IPS-NIHi11 (cell line): ENCODE data around the gene FHIT.

Experiments
- DNase-seq: peaks from one replicate; pipeline ENCODE4 v3.0.0; 2012; ENCODE audit warnings: mixed read lengths, low spot score

The FHIT gene

DNA sequence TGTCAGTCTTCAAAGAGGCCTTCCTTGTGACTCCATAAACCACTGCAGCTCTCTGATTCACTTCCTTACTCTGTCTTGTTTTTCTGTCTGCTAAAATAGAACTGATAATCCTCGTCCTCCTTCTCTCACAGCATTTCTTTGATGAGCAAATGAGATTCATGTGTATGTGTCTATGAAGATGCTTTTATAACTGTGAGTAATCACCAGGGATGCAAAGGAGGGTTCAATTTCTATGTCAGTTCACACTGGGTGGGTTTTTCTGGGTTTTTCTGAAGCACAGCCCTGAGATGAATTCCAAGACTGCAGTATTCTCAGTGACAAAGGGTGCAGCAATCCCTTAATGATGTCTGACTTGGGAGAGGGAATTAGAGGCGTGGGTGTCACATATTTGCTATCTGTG lies 1454.8 kb downstream of the FHIT start:
- DNase-seq = no peak

DNA sequence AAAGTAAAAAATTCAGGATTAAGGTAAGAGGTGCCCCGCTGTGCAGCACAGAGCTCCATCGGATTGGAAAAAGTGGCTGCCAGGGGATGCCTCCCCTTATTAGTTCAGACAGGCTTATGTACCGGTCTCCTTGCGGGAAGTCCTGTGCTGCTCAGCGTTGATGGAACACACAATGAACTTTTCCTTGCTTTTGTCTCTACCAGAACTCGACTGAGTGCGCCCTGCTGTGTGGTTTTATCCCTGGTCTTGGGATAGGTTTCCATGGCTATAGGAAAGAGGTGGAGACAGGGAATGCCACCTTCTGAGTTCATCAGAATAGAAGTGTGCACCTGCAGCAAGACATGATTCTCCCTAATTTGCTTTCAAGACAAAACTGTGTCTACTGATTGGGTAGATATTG lies 1455.5 kb downstream of the FHIT start:
- DNase-seq = no peak

DNA sequence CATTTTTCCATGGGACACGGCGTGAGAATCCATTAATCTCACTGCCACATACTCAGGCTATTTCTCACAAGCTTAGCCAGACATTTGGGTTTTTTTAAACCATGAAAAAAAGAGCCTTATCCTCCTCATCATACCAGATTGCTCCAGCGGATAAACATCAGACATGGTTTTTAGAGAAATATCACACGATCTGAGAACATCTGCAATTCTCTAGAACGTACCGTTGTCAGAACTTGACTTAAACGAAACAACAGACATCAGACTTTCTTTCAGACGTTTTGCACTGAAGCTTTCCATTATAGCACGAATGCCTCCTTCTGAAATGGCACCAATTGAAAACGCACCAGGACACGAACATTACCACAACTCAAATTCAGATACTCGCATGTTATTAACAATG lies 1457.3 kb downstream of the FHIT start:
- DNase-seq = no peak

DNA sequence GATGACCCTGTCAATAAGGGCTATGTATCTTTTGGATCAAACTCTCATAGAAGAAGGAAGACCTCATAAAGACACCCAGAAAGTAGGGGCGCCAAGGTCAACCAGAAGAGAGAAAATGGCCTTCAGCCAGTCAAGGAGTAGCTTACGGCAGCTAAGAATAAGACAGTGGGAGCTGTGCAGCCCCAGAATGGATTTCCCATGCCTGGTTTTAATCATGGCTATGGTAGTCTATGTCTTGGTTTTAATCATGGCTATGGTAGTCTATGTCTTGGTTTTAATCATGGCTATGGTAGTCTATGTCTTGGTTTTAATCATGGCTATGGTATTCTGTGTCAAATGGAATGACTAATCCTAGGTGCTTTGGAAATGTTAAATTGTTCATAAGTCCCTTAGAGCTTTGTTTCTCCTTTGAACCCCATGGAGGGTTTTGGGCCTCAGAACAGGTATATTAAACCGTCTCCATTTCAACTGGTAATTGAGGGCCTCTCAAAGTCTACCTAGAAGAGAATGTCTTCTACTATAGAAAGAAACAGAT lies 1459.4 kb downstream of the FHIT start:
- no peak for DNase-seq

DNA sequence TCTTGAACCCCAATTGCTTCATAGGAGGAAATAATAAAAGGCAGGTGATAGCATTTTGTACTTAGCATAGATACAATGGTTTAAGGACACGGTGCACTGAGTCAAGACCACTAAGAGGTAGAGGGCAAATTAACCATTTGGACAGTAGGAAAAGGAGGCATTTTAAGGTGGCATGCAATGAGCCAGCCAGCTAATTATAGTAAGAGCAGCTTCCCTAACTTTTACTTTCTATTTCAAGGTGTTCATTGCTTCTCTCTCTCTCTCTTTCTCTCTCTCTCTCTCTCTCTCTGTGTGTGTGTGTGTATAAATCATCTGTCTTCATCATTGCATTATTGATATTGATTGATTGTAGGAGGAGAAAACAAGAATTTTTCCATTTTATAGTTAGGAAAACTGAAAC lies 1461.0 kb downstream of the FHIT start:
- no peak for DNase-seq

DNA sequence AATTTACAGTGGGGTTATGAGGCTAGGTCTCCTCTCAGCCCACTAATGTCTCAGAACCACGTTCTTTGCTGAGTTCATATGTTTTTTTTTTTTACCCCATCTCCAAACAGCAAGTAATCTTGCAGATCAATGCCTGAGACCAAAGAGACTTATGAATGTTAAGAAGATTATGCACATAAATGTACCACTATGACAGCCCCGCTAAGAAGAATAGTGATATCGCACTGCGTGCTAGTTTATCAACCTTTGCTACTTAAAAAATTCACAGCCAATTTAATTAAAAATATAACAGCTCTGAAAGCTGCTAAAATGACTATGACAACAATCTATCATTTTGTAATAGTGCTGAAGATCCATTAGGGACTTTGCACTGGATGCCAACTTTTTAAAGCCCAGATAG lies 1462.5 kb downstream of the FHIT start:
- DNase-seq = no peak

DNA sequence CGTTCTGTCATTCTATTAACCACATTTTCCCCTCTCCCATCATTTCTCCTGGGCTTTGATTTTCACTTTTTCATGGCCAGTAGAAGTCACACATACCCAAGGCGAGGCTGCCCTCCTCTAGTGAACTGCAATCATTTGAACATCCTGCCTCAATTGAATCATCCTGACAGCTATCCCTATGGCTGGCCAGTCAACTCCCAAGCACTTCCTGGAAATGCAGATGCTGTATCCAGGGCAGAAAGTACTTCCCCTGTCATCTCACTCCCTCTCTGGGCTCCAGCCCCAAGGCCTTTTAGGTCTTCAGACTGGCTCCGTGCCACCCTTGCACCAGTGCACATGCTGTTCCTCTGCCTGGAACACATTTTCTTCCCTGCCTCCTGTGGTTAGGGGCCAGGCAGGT lies 1463.1 kb downstream of the FHIT start:
- no peak for DNase-seq

DNA sequence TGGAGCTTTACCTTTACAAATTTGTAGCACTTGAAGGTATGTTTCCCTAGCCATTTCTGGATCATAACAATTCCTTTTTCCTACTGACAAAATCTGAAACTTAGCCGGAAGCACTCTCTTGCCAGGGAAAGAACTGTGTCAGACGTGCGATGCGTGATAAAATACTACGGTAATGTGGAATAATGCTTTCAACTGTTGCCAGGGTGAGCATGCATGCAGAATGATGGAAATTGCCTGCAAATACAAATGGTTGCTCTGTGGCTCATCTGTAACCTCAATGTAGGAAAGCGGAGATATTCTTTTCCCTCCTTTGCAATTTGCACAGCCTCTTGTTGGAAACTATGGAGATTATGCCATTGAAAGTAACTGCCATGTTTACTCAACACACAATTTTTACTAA lies 1464.9 kb downstream of the FHIT start:
- no peak for DNase-seq

DNA sequence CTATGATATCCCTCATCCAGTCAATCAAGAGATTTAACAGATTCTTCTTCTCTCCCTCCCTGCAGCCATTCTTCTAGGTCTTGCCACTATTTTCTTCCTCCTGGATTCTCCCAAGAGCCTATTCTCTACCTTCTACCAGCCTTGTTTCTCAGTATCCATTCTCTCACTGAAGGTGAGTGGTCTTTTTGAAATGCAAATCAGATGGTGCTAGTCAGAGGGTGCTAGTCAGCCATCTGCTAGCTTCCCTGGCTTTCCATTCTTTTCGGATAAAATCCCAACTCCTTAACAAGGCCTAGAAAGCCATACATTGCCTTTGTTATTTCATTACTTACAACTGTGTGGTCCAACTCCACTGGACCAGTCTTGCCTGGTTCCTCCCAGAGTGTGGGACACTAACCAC lies 1467.1 kb downstream of the FHIT start:
- peak; percentile 9 for DNase-seq

DNA sequence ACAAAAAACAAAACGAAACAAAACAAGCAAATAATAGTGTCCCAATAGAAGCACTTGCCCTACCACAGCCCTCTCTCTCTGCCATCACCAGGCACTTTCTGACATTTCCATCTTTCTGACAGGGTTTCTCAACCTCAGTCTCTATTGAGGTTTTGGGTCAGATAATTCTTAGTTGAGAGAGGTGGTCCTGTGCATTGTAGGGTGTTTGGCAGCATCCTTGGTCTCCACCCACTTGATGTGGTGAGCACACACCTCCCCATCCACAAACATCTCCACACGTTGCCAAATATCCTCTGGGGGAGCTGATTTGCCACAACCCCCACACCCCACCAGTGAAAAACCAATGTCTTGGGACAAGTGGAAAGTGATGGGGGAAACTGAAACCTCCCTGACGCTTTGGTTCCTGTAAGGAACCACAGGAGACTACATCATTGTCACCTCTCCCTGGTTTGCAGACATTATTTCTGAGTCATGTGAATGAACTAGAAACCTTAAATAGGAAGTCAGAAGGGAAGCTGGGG lies 1467.7 kb downstream of the FHIT start:
- DNase-seq = no peak

DNA sequence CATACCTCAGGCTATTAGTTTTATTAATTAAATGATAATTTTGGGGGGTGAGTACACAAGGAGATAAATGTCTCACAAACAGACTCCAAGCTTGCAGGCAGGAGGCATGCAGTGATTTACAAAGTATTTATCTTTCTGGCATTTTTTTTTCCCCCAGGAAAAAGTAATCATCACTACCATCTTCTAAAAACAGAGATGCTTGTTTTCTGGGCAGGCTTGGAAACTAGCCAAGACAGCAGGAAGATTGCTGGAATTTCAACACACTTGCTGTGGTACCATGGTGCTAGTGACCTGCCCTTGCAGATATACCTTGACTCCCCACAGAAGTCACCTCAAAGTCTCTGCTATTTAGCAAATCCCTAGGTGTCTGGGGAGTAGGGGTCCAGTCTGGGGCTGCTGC lies 1468.6 kb downstream of the FHIT start:
- no peak for DNase-seq

DNA sequence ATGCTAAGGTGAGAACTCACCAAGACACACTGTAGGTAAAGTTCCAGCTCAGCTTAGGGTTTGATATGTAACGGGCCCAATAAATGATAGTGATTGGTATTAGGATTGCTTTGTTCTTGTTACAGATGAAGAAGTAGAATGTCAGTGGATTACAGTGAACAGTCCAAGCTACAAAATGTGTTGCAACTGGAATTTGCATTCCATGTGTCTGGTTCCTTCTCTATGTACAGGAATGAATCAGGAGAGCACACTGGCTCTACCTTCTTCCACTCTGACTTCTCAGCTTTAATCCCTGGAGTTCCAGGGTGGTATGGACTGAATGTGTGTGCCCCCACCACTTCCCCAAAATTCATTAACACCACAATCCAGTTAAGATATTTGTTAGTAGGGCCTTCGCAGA lies 1471.0 kb downstream of the FHIT start:
- no peak for DNase-seq

DNA sequence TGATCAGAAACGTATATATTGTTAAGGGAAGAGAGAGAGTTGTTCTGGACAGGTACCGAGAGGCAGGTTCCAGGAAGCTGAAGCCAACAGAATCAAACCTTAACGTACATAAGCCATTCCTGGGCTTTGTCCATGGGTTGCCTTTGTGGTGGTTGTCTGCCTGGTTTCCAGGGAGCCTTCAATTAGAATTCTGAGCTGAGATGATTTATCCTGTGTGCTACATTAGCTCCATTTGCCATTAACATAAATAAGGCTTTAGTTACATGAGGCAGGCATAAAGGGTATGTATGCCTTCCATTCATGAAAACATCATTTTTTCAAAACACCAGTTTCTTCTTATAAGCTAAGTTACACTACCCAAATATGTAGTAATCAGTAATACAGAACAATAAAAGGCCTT lies 1472.0 kb downstream of the FHIT start:
- no peak for DNase-seq

DNA sequence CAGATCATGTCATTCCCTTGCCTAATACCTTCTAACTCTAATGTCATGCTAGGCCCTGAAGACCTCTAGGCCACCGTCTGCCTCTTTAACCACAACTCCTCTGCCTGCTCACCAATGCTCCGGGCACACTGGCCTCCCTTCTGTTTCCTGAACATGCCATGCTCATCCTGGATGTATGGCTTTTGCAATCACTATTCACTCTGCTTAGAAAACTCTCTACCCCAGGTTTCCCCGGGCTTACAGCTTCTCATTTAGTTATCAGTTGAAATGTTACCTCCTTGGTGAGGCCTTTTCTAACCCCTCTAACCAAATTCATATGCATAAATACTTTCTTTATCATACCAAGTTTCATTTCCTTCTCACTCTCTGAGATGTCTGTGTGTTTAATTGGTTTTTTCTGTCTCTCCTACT lies 1473.6 kb downstream of the FHIT start:
- DNase-seq = no peak

DNA sequence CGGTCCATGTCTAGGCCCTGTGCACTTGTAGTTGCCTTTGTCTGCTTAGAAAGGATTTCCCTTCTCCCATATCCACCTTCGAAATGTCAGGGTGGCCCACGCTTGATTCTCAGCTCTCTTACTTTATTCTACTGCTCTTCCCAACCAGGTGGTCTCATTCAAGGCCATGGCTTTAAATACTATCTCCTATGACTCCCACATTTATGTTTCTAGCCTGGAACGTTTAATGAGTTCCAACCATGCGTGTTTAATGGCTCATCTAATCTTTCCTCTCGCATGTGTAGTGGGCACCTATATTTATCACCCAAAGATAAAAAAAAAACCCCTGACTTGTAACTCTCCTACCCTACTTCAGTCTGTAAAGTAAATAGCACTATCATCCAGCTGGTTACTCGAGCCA lies 1474.2 kb downstream of the FHIT start:
- no peak for DNase-seq

DNA sequence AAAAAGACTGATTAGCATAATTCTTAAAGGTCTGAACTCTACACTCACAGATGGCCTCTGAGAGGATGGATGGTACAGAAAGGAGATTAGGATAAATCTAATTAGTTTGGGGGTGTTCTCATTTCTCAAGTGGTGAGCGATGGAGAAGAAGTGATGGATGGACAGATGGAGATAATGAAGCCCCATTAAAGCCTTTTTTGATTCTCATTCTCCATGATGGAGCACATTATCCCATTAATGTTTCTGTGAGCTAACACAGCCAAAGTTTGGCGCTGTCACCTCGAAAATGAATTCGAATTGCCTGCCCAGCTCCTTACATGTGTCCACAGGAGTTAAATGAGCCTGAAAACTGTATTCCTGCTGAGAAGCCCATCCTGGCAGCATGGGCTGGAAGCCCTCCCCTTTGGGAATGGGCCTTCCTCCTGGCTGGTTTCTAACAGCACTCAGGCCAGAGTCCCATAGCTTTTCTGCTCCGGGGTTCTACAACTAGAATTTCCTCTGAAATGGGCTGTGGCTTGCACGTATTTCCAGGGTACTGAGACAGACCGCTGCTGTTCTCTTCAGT lies 1475.4 kb downstream of the FHIT start:
- DNase-seq = no peak

DNA sequence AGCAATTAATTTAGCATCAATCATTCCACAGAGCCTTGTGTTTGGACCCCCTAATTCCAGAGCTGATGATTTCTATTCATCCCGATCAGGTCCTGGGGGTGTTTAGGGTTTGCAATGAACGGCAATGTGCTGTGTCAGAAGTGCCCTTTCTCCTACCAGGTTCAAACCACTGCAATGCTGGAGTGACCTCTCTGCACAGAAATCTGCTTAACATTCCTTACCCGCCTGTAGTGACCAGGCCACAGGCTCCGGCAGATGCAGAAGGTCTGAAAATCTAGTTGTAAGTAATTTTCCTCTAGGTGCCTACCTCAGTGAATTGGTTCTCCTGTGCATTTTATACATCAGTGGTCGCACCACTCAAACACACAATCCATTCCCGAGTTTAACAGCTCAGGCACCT lies 1476.1 kb downstream of the FHIT start:
- DNase-seq = no peak

DNA sequence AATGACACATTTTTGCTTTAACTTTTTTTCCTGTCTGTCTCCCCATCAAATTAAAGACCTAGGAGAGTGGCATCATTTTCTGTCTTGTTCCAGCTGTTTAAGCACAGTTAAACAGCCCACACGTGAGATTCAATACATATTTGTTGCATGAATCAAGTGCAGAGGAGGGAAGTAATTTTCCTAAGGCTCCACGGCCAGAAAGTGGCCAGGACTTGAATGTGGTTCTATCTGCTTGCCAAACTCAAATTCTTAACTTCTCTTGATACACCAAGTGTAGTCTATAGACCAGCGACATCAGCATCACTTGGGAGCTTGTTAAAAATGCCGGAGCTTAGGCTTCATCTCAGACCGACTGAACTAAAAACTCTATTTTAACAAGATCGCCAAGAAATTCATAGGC lies 1476.6 kb downstream of the FHIT start:
- DNase-seq = no peak

DNA sequence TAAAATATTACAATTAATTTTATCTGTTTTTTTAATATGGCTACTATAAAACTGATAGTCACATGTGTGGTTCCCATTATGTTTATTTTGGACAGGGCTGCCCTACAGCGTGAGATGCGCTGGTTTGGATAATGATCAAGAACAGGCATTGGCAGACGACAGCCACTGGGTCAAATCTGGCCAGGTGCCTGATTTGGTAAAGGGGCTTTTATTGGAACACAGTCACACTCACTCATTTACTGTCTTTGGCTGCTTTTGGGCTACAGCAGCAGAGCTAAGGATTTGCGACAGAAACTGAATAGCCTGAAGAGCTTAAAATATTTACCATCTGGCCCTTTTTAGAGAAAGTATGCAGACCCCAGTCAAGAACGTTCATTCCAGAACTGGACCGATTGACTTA lies 1477.3 kb downstream of the FHIT start:
- no peak for DNase-seq

DNA sequence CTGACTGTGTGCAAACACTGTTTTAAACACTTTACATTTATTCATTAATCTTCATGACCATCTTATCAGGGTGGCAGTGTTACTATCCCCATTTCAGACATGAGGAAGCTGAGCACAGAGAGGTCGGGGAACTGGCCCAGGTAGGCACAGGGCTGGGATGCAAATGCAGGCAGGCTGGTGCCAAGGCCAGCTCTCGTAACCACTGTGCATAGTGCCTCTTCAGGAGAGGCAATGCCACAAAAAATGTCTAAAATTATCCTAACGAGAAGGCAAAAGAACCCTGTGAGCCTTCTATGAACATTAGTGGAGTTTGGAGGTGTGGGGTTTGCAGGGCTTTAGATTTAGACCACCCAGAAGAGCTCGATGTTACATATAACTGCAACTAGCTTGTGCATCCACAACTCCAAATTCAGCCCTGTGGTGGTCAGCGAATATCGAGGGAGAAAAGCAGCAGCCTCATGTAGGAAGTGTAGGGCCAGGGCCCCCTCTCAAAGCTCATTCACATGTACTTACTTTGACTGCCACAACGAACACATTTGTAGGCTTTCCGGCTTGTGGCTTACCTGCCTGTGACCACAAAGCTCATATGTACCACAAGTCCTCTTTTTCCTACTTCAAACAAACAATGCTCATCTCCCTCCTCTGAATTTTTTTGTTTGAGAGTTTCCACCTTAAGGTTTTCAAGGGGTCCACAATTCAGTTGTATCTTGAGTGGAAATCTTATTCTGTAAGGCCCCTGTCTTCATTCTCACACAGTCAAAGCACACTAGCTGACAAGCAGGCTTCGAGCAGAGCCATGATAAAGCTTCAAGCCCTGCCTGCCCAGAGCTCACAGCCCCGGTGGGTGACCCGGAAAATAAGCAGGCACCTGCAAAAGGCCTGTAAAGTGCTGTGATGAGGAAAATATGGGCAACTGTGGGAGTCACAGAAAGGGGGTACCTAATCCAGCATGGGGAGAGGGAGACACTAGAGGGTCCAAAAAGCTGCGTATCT lies 1478.5 kb downstream of the FHIT start:
- no peak for DNase-seq

DNA sequence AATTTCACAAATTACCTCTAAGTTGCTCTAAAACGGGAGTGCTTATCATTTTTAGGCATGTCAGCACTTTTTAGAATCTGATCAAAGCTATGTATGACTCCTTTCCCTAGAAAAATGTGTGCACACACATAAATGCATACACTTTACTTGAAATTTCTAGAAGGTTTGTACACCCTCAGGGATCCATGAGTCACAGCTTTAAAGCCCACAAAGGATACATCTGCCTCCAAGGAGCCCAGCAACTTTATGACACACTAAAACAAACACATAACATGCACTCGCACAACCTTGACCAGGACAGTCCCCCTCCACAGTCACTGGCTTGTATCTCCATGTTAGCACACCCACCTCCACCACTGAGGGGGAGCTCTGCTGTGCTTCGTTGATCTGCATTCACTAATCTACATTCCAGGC lies 1479.5 kb downstream of the FHIT start:
- DNase-seq = no peak

DNA sequence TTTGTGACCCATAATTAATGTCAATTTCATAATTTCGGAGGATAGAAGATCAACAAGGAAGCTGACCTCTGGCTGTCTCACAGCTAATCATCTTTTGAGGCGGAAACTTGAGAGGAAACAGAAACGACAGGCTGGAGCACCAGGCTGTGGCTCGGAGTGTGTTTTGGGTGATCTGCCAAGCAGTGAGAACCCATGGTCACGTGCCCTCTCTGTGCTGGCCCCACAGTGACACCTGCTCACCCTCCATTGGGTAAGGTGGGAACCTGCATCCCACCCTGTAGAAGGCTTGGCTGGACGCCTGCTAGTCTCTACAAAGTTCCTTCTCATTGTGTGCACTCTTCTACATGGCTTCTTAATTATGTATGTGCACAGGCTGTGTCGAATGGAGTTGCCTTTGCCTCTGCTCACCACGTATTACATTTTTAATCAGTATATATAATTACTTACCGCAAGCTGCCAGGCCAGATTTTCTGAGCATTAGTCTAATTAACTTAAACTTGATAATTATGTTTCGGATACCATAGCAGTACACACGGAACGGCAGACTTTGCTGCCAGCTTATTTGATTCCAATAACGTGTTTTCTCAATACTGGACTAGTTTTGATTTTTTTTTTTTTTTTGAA lies 1482.0 kb downstream of the FHIT start:
- no peak for DNase-seq
